Mucosa of rectum (tissue), 2 donors: Measurements from ENCODE around the gene C2CD2L.

Experiments used
- H3K27ac ChIP-seq, 2 donors: one replicate each; pipeline ENCODE4 v1.7.0; 2013; ENCODE audit warnings: inconsistent platforms in 2 of 2, low read depth in 2 of 2, low read length in 2 of 2
- H3K27me3 ChIP-seq, 2 donors: one replicate each; pipeline ENCODE4 v1.7.0; 2013; ENCODE audit warnings: low read length in 2 of 2; ENCODE audit not compliant: control insufficient read depth in 2 of 2, insufficient read depth in 2 of 2
- H3K36me3 ChIP-seq, 2 donors: one replicate each; pipeline ENCODE4 v1.7.0; 2013; ENCODE audit warnings: low read length in 2 of 2; ENCODE audit not compliant: control insufficient read depth in 2 of 2, insufficient read depth in 2 of 2
- H3K4me1 ChIP-seq, 2 donors: one replicate each; pipeline ENCODE4 v1.7.0; 2013; ENCODE audit warnings: low read length in 2 of 2, mild to moderate bottlenecking in 1 of 2; ENCODE audit not compliant: control insufficient read depth in 2 of 2, insufficient read depth in 2 of 2
- H3K4me3 ChIP-seq, 2 donors: one replicate each; pipeline ENCODE4 v1.7.0; 2013; ENCODE audit warnings: low read length in 2 of 2
- H3K9ac ChIP-seq, 2 donors: one replicate each; pipeline ENCODE4 v1.7.0; 2013; ENCODE audit warnings: low read length in 2 of 2, low read depth in 1 of 2, mild to moderate bottlenecking in 1 of 2
- H3K9me3 ChIP-seq, 2 donors: one replicate each; pipeline ENCODE4 v1.7.0; 2013; ENCODE audit warnings: low read length in 2 of 2; ENCODE audit not compliant: control insufficient read depth in 2 of 2
- donor health status: healthy.
- donor health status: Normal muscosa, but diverticular disease.

Gene C2CD2L

DNA sequence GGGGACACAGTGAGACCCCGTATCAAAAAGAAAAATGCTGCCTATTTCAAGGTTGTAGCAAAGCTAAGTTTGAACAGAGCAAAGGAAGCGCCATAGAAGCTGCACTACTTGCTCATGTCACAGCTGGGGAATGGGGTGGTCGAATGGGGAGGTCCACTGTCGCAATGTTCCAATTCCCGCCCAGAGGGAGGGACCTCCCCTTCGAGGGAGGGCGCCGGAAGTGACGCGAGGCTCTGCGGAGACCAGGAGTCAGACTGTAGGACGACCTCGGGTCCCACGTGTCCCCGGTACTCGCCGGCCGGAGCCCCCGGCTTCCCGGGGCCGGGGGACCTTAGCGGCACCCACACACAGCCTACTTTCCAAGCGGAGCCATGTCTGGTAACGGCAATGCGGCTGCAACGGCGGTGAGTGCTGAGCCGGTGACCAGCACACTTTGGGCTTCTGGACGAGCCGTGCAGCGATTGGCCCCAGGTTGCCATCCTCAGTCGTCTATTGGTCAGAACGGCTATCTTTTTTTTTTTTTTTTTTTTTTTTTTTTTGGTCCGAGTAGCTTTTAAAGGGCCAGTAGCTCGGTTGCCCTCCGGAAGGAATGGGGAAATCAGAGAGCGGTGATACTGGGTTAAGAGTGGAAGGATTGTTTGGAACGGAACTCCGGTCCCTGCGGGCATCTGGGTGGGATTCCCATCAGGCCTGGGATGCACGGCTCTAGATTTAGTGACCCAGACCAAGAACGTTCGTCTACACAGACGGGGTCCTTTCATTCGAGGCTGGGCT is 22.3 kb upstream of the C2CD2L start, which contains the start of gene HMBS:
HMBS (plus strand) TSS at position 219 of the 774 bp plus-strand sequence; CDS start at position 372, 153 bp downstream.
- Histone ChIP-seq H3K36me3 (peaks cover 16 to 22% of the 10 kb centered on the region in 2 donors), H3K27me3 (no peaks in the 10 kb centered on the region), H3K9me3 (no peaks in the 10 kb centered on the region), H3K27ac (peak within 1 kb of the TSS; percentile 83 to 93), H3K9ac (peak within 1 kb of the TSS; percentile 81 to 94), H3K4me3 (peak within 1 kb of the TSS; percentile 86 to 97), H3K4me1 (peaks cover 8 to 13% of the 10 kb centered on the region in 2 donors)

DNA sequence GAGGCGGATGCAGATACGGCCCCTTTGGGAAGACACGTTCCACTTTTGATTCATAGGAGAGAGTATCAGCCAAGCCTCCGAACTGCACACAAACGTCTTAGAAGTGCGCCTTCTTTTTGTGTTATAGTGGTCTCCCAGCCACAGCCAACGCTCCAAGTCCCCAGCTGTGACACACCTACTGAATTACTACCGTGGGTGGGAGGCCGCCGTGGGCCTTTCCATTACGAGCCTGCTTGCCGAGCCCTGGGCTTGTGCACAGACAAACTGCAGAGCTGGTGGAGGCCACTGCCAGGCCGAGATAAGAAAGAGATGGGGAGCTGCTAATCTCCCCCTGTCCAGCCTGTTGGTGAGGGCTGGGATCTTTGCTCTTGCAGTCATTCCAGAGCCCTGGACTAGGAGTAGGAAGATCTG is 21.7 kb upstream of the C2CD2L start:
- Histone ChIP-seq H3K4me1 (peaks cover 8 to 13% of the 10 kb centered on the region in 2 donors), H3K4me3 (peak overlapping the region; percentile 86 to 97), H3K9me3 (no peaks in the 10 kb centered on the region), H3K36me3 (peaks cover 16 to 22% of the 10 kb centered on the region in 2 donors), H3K27ac (peak overlapping the region; percentile 83 to 93), H3K27me3 (no peaks in the 10 kb centered on the region), H3K9ac (peak overlapping the region; percentile 81 to 94)

DNA sequence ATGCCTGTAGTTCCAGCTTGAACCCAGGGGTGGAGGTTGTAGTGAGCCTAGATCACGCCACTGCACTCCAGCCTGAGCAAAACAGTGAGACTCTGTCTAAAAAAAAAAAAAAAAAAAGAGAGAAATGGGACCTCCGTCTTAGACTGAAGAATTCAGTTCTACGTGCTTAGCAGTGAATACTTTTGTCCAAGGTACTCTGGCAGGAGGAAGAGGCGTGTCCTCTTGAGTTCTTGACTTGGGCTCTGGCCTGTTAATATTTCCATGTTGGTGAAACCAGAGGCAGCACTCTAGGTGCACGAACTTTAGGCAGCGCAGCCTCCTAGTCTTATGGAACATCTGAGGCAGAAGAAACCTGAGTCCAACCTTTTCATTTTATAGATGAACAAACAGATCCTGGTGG is 20.0 kb upstream of the C2CD2L start:
- peaks cover 6 to 9% of the 10 kb centered on the region in 2 donors for H3K36me3 ChIP-seq
- H3K4me3 ChIP-seq: no peak overlapping the region
- no peak overlapping the region for H3K27ac ChIP-seq
- peaks cover 8 to 13% of the 10 kb centered on the region in 2 donors for H3K4me1 ChIP-seq
- H3K9ac ChIP-seq: no peak overlapping the region
- no peaks in the 10 kb centered on the region for H3K27me3 ChIP-seq
- no peaks in the 10 kb centered on the region for H3K9me3 ChIP-seq

DNA sequence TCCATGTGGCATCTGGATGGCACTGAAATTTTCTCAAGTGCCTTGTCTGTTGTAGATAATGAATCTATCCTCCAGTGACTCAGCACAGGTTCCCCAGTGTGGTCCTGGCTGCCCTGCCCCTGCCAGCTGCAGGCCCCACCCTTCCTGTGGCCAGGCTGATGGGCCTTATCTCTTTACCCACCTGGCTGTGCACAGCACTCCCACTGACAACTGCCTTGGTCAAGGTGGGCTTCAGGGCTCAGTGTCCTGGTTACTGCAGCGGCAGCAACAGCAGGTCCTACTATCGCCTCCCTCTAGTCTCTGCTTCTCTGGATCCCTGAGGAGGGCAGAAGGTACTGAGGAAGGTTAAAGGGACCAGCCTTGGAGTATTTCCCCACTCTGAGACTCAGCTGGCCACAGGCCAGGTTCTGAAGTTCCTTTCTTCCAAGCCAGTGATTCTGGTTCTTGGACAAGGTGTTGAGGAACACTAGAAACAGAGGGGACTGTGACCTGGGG is 19.4 kb upstream of the C2CD2L start:
- Histone ChIP-seq H3K9me3 (no peaks in the 10 kb centered on the region), H3K4me1 (peaks cover 10 to 16% of the 10 kb centered on the region in 2 donors), H3K4me3 (no peak overlapping the region), H3K27ac (no peak overlapping the region), H3K27me3 (no peaks in the 10 kb centered on the region), H3K9ac (no peak overlapping the region), H3K36me3 (peaks cover 2 to 7% of the 10 kb centered on the region in 2 donors)

DNA sequence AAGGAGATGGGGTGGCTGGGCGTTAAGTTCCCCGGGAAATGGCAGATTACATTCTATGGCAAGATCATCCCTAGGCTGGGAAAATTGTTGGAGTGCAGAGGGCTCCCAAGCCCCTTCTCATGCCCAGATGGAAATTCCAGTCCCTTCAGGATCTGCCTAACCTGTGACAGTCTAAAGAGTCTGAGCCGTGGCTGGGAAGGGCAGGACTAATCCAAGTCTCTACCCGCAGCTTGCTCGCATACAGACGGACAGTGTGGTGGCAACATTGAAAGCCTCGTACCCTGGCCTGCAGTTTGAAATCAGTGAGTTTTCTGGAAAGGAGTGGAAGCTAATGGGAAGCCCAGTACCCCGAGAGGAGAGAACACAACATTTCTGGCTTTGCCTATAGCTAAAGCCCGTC is 18.7 kb upstream of the C2CD2L start:
- no peak overlapping the region for H3K4me3 ChIP-seq
- H3K36me3 ChIP-seq: peaks cover 2 to 7% of the 10 kb centered on the region in 2 donors
- peaks cover 16 to 22% of the 10 kb centered on the region in 2 donors for H3K4me1 ChIP-seq
- no peak overlapping the region for H3K9ac ChIP-seq
- H3K27me3 ChIP-seq: no peaks in the 10 kb centered on the region
- H3K27ac ChIP-seq: no peak overlapping the region
- H3K9me3 ChIP-seq: no peaks in the 10 kb centered on the region

DNA sequence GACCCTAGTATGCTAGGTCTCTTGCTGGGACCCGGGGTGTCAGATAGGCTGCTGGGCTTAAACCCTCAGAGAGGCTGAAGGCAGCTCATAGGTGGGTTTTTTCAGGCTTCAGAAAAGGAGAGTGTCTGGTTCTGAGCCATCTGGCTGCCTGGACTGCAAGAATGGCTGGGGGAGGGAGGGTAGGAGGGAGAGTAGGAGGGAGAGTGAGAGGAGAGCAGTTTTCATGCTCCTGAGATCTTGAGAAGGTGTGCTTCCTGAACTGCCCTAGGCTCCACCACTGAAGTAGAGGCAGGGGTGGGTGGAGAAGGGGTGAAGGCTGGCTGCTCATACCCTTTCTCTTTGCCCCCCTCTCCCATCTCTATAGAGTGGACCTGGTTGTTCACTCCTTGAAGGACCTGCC is 17.8 kb upstream of the C2CD2L start:
- H3K4me3 ChIP-seq: no peak overlapping the region
- H3K27ac ChIP-seq: no peak overlapping the region
- peaks cover 22 to 30% of the 10 kb centered on the region in 2 donors for H3K4me1 ChIP-seq
- H3K27me3 ChIP-seq: no peaks in the 10 kb centered on the region
- no peaks in the 10 kb centered on the region for H3K9me3 ChIP-seq
- peaks cover 2 to 7% of the 10 kb centered on the region in 2 donors for H3K36me3 ChIP-seq
- no peak overlapping the region for H3K9ac ChIP-seq

DNA sequence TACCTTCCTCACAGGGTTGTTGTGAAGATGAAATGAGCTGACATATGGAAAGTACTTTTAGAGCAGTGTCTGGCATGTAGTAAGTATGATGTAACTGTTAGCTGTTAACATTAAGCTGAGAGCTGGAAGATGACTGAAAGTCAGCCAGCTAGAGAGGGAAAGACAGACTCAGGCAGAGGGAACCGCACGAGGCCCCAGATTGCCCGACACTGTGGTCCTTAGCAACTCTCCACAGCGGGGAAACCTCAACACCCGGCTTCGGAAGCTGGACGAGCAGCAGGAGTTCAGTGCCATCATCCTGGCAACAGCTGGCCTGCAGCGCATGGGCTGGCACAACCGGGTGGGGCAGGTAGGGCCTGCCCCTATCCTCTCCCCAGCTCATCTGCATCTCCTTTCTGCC is 16.0 kb upstream of the C2CD2L start:
- peaks cover 17 to 20% of the 10 kb centered on the region in 2 donors for H3K4me1 ChIP-seq
- no peak overlapping the region for H3K4me3 ChIP-seq
- peaks cover 2 to 7% of the 10 kb centered on the region in 2 donors for H3K36me3 ChIP-seq
- H3K27me3 ChIP-seq: no peaks in the 10 kb centered on the region
- no peak overlapping the region for H3K9ac ChIP-seq
- no peak overlapping the region for H3K27ac ChIP-seq
- no peaks in the 10 kb centered on the region for H3K9me3 ChIP-seq

DNA sequence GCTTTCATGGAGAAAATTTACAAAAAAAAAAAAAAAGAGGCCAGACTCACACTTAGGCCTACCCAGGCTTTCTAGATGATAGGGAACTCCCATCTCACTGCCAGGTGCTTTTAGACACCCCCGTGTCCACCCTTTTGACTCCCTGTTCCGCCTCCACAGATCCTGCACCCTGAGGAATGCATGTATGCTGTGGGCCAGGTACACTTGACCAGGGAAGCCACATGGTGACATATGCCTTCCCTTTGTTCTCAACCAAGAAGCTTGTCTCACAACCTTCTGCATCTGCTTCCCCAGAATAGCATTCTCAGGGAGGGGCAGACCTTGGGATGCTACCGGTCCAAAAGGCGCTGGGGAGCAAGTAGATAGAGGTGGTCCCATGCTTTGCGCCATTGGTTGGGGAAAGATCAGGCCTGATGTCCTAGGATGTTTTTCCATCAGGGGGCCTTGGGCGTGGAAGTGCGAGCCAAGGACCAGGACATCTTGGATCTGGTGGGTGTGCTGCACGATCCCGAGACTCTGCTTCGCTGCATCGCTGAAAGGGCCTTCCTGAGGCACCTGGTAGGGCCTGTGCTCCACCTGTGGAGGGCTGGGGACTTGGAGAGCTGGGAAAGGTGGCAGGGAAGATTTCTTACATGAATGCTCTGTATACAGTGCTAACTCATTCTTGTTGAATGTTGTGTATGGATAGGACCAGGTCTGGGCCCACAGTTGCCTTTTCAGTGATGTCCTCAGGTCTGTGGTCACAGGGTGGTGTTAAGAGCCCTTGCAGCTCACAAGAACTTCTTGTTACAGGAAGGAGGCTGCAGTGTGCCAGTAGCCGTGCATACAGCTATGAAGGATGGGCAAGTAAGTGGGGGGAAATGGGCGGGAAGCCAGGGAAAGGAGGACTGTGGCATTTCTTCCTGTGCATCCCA is 14.9 kb upstream of the C2CD2L start:
- Histone ChIP-seq H3K36me3 (peaks cover 5 to 18% of the 10 kb centered on the region in 2 donors), H3K27ac (no peak overlapping the region), H3K4me3 (peak overlapping the region in 1 of 2 donors; percentile 85), H3K27me3 (no peaks in the 10 kb centered on the region), H3K9me3 (no peaks in the 10 kb centered on the region), H3K9ac (no peak overlapping the region), H3K4me1 (peaks cover 17 to 20% of the 10 kb centered on the region in 2 donors)

DNA sequence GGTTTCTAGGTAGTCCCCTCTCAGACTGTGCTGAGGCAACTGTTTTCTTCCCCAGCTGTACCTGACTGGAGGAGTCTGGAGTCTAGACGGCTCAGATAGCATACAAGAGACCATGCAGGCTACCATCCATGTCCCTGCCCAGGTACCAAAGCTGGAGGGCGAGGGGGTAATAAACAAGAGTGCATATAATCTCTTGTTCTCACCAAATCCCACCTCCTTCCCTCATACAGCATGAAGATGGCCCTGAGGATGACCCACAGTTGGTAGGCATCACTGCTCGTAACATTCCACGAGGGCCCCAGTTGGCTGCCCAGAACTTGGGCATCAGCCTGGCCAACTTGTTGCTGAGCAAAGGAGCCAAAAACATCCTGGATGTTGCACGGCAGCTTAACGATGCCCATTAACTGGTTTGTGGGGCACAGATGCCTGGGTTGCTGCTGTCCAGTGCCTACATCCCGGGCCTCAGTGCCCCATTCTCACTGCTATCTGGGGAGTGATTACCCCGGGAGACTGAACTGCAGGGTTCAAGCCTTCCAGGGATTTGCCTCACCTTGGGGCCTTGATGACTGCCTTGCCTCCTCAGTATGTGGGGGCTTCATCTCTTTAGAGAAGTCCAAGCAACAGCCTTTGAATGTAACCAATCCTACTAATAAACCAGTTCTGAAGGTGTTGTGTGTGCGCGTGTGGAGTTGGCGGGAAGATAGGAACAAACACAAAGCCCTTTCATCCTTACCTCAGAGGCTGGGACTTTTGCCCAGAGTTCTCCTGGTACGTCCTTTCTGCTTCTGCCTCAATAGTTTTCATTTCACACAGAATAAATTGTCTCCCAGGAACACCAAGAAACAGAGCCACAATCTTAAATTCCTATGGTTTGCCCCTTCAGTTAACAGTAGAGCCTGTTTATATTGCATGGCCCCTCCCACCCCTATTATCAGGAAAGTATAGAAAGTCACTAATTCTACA is 14.0 kb upstream of the C2CD2L start:
- Histone ChIP-seq H3K9ac (peak overlapping the region; percentile 66 to 84), H3K27me3 (no peaks in the 10 kb centered on the region), H3K9me3 (no peaks in the 10 kb centered on the region), H3K4me3 (peak overlapping the region; percentile 85 to 90), H3K36me3 (peaks cover 13 to 27% of the 10 kb centered on the region in 2 donors), H3K27ac (peak overlapping the region in 1 of 2 donors; percentile 90), H3K4me1 (peaks cover 17 to 18% of the 10 kb centered on the region in 2 donors)
